OCI-M1 (cell line): ENCODE results near the gene CCDC97.
"Not testable (repeated sequence)": the region's sequence is repeated elsewhere in the genome, so short reads cannot be mapped to it uniquely, and the experiment has no call there.

Source experiments
- DNase-seq: peaks from one replicate; lab custom pipeline; 2025; lab: John Stamatoyannopoulos, UW

CCDC97 gene

DNA sequence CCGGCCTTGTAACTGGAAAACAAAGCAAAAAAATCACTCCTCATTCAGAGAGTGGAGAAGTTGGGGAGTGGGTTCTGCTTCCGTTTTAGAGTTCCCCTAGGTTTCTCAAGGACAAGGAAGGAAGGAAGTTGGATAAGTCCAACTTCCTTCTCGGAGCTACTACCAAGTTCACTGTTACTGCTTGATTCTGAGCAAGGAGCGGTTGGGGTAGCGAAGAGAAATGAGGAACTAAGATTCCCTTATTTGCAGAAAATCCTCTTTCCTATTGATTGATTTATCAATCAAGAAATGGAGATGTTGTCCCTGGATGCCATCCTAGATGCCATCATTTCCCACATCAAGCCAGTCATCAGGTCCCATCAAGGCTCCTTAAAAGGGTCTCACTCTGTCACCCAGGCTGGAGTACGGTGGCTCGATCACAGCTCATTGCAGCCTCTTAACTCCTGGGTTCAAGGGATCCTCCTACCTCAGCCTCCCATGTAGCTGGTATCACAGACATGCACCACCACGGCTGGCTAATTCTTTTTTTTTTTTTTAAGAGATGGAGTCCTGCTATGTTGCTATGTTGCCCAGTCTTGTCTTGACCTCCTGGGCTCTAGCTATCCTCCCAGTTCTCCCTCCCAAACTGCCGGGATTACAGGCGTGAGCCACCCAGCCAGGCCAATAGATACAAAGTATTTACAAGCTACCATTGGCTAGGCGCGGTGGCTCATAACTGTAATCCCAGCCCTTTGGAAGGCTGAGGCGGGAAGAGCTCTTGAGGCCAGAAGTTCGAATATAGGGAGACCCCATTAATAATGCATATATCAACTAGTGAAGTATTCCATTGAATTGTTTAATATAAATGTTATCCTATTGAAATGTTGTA lies 54.8 kb downstream of the CCDC97 start:
- peak; percentile 90 for DNase-seq

DNA sequence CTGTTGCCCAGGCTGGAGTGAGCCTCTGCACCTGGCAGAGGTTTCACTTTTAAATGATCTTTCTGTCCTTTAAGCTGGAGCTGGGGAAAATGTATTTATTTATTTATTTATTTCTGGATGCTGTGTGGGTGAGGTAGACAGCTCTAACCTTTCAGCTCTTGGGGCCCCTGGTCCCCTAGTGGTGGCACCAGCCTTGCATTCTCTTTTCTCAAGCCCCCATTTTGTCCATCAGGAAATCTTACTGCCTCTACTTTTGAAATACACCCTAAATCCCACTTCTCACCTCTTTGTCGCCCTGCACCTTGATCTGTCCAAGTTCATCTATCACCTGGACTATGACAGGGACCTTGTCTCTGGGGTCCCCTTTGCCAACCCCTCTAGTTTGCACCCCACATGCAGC lies 56.1 kb downstream of the CCDC97 start:
- DNase-seq: peak; percentile 55

DNA sequence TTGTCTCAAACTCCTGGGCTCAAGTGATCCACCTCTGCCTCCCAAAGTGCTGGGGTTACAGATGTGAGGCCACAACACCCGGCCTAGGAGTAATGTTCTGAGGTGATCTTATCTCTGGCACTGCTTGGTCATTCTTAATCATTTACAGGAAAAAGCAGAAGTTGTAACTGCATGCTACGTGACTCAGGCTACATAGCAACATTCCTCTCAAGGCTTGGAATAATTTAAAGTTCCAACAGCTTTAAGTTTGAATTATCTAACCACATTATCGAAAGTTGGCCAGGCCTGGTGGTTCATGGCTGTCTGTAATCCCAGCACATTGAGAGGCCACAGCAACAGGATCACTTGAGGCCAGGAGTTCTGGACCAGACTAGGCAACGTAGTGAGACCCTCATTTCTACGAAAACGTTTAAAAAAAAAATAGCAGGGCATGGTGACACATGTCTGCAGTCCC lies 57.9 kb downstream of the CCDC97 start:
- peak; percentile 98 for DNase-seq

DNA sequence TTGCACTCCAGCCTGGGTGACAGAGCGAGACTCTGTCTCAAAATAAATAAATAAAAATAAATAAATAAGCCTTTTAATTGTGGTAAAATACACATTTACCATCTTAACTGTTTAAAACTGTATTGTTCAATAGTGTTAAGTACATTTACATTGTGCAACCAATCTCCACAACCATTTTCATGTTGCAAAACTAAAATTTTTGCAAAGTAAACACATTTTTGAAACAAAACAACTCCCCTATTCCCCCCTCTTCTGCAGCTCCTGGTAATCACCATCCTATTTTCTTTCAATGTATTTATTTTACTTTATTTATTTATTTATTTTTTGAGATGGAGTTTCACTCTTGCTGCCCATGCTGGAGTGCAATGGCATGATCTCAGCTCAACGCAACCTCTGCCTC lies 59.8 kb downstream of the CCDC97 start:
- no peak for DNase-seq

DNA sequence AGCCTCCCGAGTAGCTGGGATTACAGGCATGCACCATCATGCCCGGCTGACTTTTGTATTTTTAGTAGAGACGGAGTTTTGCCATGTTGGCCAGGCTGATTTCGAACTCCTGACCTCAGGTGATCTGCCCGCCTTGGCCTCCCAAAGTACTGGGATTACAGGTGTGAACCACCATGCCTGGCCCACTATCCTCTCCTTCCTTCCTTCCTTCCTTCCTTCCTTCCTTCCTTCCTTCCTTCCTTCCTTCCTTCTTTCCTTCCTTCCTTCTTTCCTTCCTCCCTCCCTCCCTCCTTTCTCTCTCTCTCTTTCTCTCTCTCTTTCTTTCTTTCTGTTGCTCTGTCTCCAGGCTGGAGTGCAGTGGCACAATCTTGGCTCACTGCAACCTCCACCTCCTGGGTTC lies 61.1 kb downstream of the CCDC97 start:
- not testable (repeated sequence) for DNase-seq

DNA sequence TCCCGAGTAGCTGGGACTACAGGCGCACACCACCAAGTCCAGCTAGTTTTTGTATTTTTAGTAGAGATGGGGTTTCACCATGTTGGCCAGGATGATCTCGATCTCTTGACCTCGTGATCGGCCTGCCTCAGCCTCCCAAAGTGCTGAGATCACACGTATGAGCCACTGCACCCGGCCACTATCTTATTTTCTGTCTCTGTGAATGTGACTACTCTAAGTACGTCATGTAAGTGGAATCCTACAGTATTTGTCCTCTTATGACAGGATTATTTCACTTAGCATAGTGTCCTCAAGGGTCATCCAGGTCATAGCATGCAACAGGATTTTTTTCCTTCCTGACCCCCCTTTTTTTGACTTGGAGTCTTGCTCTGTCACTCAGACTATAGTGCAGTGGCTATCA lies 61.6 kb downstream of the CCDC97 start:
- DNase-seq: no peak

DNA sequence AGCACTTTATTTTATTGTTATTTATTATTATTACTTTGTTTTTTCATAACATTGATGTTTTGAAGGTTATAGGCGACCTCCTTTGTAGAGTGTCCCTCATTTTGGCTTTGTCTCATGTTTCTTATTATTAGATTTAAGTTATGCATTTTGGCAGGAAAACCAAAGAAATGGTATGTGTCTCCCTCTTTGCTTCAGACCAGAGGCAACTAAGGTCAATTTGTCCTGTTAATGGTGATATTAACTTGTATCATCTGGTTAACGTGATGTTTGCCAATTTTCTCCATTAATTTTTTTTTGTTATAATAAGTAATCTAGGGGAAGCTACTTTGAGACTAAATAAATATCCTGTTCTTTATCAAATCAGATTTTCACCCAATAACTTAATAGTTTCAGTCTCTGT lies 62.5 kb downstream of the CCDC97 start:
- no peak for DNase-seq

DNA sequence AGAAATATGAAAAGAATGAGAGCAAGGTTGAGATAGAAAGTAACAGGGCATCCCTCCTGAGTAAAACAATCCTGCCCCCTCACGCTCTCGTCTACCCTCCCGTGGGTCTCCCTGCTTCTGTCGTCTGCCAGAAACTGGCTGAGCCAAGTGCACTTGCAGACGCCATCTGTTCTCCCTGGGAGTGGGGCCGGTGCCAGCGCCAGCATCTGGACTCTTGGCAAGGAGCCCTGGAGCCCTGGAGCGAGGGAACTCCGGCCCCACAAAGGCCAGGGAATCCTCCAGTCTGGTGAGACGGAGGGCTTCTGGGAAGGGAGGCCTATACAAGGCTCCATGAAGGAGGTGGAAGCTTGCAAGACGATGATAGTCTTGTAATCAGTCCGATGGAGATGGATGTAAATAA lies 64.0 kb downstream of the CCDC97 start:
- DNase-seq: no peak
